T-helper 2 cell treated with Interferon-gamma antibody and Interleukin-4, amounts not matched to agents 5 μg/mL and 100 μg/mL, for 36 hours (primary cell): ENCODE results near the gene S100PBP.

Experiments used
- DNase-seq: peaks from one replicate; pipeline ENCODE4 v3.0.0; 2021; ENCODE audit warnings: low spot score
- H3K27ac Mint-ChIP-seq: one replicate; pipeline ENCODE4 v1.8.0; 2021; ENCODE audit warnings: mild to moderate bottlenecking, mixed read lengths
- H3K27me3 Mint-ChIP-seq: one replicate; pipeline ENCODE4 v1.8.0; 2021; ENCODE audit warnings: low read depth, mixed read lengths
- H3K36me3 Mint-ChIP-seq: one replicate; pipeline ENCODE4 v1.8.0; 2021; ENCODE audit warnings: low read depth, mixed read lengths
- H3K4me1 Mint-ChIP-seq: one replicate; pipeline ENCODE4 v1.8.0; 2021; ENCODE audit warnings: low read depth, mixed read lengths
- H3K4me3 Mint-ChIP-seq: one replicate; pipeline ENCODE4 v1.8.0; 2022; ENCODE audit warnings: mild to moderate bottlenecking, moderate library complexity, mixed read lengths
- H3K9me3 Mint-ChIP-seq: one replicate; pipeline ENCODE4 v1.8.0; 2021; ENCODE audit warnings: mixed read lengths

S100PBP gene

GRCh38 chr1:32828341-32828740 is 10.9 kb downstream of the S100PBP start:
- peaks cover 1% of the 10 kb centered on the region for H3K4me1 Mint-ChIP-seq
- DNase-seq, result no peak
- H3K27me3 Mint-ChIP-seq, result no peaks in the 10 kb centered on the region
- H3K9me3 Mint-ChIP-seq, result no peaks in the 10 kb centered on the region
- no peak overlapping the region for H3K27ac Mint-ChIP-seq
- peaks cover 60% of the 10 kb centered on the region for H3K36me3 Mint-ChIP-seq
- H3K4me3 Mint-ChIP-seq, result no peak overlapping the region

- no peak overlapping the region for H3K27ac Mint-ChIP-seq
- no peak for DNase-seq
- peaks cover 66% of the 10 kb centered on the region for H3K36me3 Mint-ChIP-seq
- no peaks in the 10 kb centered on the region for H3K4me1 Mint-ChIP-seq
- no peaks in the 10 kb centered on the region for H3K9me3 Mint-ChIP-seq
- no peak overlapping the region for H3K4me3 Mint-ChIP-seq
- H3K27me3 Mint-ChIP-seq, result no peaks in the 10 kb centered on the region
Observed at GRCh38 chr1:32830092-32830852, 12.8 kb downstream of the S100PBP start.

GRCh38 chr1:32831878-32832277 is 14.4 kb downstream of the S100PBP start:
- no peak overlapping the region for H3K27ac Mint-ChIP-seq
- DNase-seq, result no peak
- H3K4me3 Mint-ChIP-seq, result no peak overlapping the region
- peaks cover 64% of the 10 kb centered on the region for H3K36me3 Mint-ChIP-seq
- H3K4me1 Mint-ChIP-seq, result peaks cover 2% of the 10 kb centered on the region
- H3K9me3 Mint-ChIP-seq, result no peaks in the 10 kb centered on the region
- no peaks in the 10 kb centered on the region for H3K27me3 Mint-ChIP-seq

- Mint-ChIP-seq H3K9me3 (no peaks in the 10 kb centered on the region), H3K27me3 (no peaks in the 10 kb centered on the region), H3K4me1 (no peaks in the 10 kb centered on the region), H3K4me3 (no peak overlapping the region), H3K36me3 (peaks cover 39% of the 10 kb centered on the region), H3K27ac (no peak overlapping the region)
- no peak for DNase-seq
Observed at GRCh38 chr1:32848354-32849063, 31.1 kb downstream of the S100PBP start.

- Mint-ChIP-seq H3K4me3 (no peak overlapping the region), H3K36me3 (peaks cover 50% of the 10 kb centered on the region), H3K27ac (no peak overlapping the region), H3K9me3 (no peaks in the 10 kb centered on the region), H3K27me3 (no peaks in the 10 kb centered on the region), H3K4me1 (no peaks in the 10 kb centered on the region)
- no peak for DNase-seq
Observed at GRCh38 chr1:32855861-32856617, 38.6 kb downstream of the S100PBP start.

GRCh38 chr1:32858136-32858535 is 40.7 kb downstream of the S100PBP start:
- Mint-ChIP-seq H3K4me3 (no peak overlapping the region), H3K9me3 (no peaks in the 10 kb centered on the region), H3K27me3 (no peaks in the 10 kb centered on the region), H3K36me3 (peaks cover 54% of the 10 kb centered on the region), H3K27ac (no peak overlapping the region), H3K4me1 (no peaks in the 10 kb centered on the region)
- DNase-seq, result no peak

- no peaks in the 10 kb centered on the region for H3K27me3 Mint-ChIP-seq
- no peaks in the 10 kb centered on the region for H3K9me3 Mint-ChIP-seq
- no peak overlapping the region for H3K4me3 Mint-ChIP-seq
- DNase-seq, result no peak
- no peak overlapping the region for H3K27ac Mint-ChIP-seq
- peaks cover 51% of the 10 kb centered on the region for H3K36me3 Mint-ChIP-seq
- no peaks in the 10 kb centered on the region for H3K4me1 Mint-ChIP-seq
Observed at GRCh38 chr1:32858791-32859190, 41.3 kb downstream of the S100PBP start.

GRCh38 chr1:32859915-32860314 is 42.5 kb downstream of the S100PBP start:
- no peaks in the 10 kb centered on the region for H3K4me1 Mint-ChIP-seq
- no peak overlapping the region for H3K4me3 Mint-ChIP-seq
- peaks cover 47% of the 10 kb centered on the region for H3K36me3 Mint-ChIP-seq
- H3K27ac Mint-ChIP-seq, result no peak overlapping the region
- no peak for DNase-seq
- H3K9me3 Mint-ChIP-seq, result no peaks in the 10 kb centered on the region
- no peaks in the 10 kb centered on the region for H3K27me3 Mint-ChIP-seq

- H3K27ac Mint-ChIP-seq, result no peak overlapping the region
- H3K9me3 Mint-ChIP-seq, result no peaks in the 10 kb centered on the region
- H3K27me3 Mint-ChIP-seq, result no peaks in the 10 kb centered on the region
- DNase-seq, result no peak
- no peaks in the 10 kb centered on the region for H3K4me1 Mint-ChIP-seq
- peaks cover 41% of the 10 kb centered on the region for H3K36me3 Mint-ChIP-seq
- H3K4me3 Mint-ChIP-seq, result no peak overlapping the region
Observed at GRCh38 chr1:32860566-32860965, 43.1 kb downstream of the S100PBP start.

- H3K9me3 Mint-ChIP-seq, result no peaks in the 10 kb centered on the region
- H3K4me1 Mint-ChIP-seq, result no peaks in the 10 kb centered on the region
- DNase-seq, result no peak
- no peak overlapping the region for H3K4me3 Mint-ChIP-seq
- H3K27me3 Mint-ChIP-seq, result no peaks in the 10 kb centered on the region
- no peak overlapping the region for H3K27ac Mint-ChIP-seq
- H3K36me3 Mint-ChIP-seq, result peaks cover 31% of the 10 kb centered on the region
Observed at GRCh38 chr1:32861904-32862695, 44.6 kb downstream of the S100PBP start.

- no peak for DNase-seq
- Mint-ChIP-seq H3K9me3 (no peaks in the 10 kb centered on the region), H3K36me3 (peaks cover 27% of the 10 kb centered on the region), H3K4me3 (no peak overlapping the region), H3K4me1 (no peaks in the 10 kb centered on the region), H3K27ac (no peak overlapping the region), H3K27me3 (no peaks in the 10 kb centered on the region)
Observed at GRCh38 chr1:32863218-32863880, 45.9 kb downstream of the S100PBP start.

- no peak for DNase-seq
- peaks cover 26% of the 10 kb centered on the region for H3K36me3 Mint-ChIP-seq
- H3K27ac Mint-ChIP-seq, result no peak overlapping the region
- no peaks in the 10 kb centered on the region for H3K4me1 Mint-ChIP-seq
- no peaks in the 10 kb centered on the region for H3K27me3 Mint-ChIP-seq
- H3K9me3 Mint-ChIP-seq, result no peaks in the 10 kb centered on the region
- H3K4me3 Mint-ChIP-seq, result no peak overlapping the region
Observed at GRCh38 chr1:32863881-32864245, 46.4 kb downstream of the S100PBP start.

GRCh38 chr1:32864375-32865019 is 47.0 kb downstream of the S100PBP start:
- H3K36me3 Mint-ChIP-seq, result peaks cover 26% of the 10 kb centered on the region
- no peak overlapping the region for H3K4me3 Mint-ChIP-seq
- H3K27ac Mint-ChIP-seq, result no peak overlapping the region
- H3K27me3 Mint-ChIP-seq, result peaks cover 5% of the 10 kb centered on the region
- H3K4me1 Mint-ChIP-seq, result no peaks in the 10 kb centered on the region
- no peaks in the 10 kb centered on the region for H3K9me3 Mint-ChIP-seq
- no peak for DNase-seq
